IPS-11a (cell line): ENCODE measurements around the gene PMS2.
A peak's percentile ranks its signal among the peaks of the same experiment; 100 is the strongest.
"Not testable (repeated sequence)": the region's sequence is repeated elsewhere in the genome, so short reads cannot be mapped to it uniquely, and the experiment has no call there.

Source experiments
- H3K4me3 ChIP-seq: one replicate; pipeline ENCODE4 v1.5.1; 2013; ENCODE audit warnings: low read depth, low read length, control low read depth

Gene PMS2

DNA sequence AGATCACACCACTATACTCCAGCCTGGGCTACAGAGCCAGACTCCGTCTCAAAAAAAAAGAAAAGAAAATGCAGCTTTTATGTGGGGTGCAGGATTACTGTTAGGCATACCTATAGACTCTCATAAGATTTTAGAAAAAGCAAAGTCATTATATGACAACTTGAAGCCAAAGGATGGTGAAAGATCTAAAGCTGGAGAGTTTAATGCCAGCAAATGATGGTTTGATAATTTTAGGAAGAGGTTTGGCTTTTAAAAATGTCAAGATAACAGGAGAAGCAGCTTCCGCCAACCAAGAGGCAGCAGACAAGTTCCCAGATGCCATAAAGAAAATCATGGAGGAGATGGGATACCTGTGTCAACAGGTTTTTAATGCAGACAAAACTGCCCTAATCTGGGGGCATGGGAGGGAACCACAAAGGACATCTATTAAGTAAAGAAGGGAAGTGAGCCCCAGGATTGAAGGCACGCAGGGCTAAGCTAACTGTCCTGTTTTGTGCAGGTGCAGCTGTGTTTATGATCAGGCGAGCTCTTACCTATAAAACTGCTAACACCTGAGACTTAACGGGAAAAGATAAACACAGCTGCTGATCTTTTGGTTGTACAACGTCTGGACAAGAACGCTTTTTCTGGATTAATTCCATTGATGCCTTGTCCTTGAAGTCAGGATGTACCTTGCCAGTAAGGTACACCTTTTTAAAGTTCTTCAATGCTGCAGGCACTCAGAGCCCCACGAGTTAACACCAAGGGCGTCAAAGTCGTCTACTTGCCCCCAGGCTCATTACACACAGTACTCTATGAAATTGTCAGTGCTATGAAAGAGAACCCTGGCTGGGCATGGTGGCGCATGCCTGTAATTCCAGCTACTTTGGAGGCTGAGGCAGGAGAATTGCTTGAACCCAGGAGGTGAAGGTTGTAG lies 11.8 kb upstream of the PMS2 start:
- H3K4me3 ChIP-seq: no peak overlapping the region

DNA sequence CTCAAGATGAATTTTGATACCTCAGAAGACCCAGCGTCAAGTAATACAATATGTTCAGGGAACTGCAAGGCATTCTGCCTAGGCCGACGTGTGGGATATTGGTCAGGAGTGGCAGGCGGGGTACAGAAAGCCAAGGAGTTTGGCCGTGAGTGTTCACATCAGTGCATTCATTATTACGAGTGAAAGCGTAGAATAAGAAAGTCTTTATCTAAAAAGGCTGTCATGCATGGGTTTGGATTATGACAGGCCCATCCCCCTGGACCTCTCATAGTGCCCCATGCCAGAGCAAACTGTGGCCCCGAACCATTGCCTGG lies 7.8 kb upstream of the PMS2 start:
- H3K4me3 ChIP-seq: no peak overlapping the region

DNA sequence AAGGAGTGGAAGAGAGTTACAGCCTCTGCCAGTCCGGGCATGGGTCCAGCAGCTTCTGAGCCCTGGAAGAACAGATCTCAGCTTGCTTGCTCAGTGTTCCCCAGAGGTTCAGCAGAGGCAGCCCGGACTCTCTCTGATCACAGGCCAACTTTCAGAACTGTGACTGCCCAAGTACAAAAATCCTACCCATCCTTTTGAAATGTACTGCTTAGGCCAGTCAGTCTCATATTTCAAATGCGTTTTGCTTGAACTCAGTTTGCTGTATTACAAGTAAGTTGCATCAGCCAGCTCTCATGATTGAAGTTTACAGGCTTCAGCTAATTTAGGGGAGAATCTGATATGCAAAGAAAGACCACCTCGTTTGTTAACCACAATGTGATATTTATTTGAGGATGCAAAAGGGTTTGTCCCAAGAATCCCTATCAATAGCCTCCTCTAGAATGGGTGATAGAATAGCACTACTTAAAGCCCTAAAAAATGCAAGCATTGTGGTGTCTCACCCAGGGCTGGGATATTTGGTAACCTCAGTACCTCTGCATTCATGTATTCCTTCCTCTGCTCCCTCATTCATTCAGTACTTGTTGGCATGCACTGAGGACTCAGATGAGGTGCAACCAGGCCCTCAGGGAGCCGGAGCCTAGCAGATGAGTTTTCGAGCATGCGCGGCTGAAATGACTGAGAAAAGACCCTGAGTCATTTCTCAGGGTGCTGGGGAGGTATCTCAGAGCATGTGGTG lies 7.2 kb upstream of the PMS2 start:
- no peak overlapping the region for H3K4me3 ChIP-seq

DNA sequence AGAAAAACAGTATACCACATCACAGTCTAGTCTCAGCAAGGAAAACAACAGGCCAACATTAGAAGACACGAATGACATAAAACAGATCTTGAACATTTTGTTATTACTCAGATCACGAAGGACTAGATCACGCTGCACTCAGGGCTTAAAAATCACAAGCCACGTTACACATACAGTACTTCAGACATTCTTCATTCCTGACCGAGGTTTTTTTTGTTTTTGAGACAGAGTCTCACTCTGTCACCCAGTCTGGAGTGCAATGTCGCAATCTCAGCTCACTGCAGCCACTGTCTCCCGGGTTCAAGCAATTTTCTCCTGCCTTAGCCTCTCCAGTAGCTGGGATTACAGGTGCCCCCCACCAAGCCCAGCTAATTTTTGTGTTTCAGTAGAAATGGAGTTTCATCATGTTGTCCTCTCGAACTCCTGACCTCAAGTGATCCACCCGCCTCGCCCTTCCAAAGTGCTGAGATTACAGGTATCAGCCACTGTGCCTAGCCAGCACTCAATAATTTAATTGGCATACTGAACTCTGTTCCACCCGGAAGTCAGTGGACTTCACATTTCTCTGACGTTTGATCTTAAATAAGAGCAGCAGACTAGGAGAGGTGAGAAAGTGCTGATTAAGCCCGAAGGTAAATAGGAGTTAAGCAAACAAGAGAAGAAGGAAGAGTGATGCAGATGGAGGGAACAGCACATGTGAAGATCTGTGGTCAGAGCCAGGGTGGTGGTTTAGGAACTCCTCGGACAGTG lies 3.7 kb upstream of the PMS2 start:
- no peak overlapping the region for H3K4me3 ChIP-seq

DNA sequence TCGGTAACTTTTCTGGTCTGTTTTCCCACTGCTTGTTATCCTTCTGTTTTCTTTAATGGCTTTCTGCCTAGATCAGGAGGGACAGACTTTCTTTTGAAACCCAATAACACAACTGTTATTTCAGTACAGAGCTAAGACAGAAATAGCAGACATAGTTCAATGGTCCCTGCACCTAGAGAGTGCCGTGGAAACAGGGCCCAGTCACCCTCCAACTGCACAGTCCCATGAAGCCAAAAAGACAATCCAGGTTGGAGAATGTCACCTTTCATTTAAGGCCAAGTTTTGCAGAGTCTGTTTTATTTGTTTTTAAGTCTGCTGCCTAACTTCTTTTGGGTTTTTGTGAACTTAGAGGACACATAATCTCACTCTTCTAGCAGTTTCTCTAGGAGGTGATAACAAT lies 2.7 kb upstream of the PMS2 start:
- H3K4me3 ChIP-seq: no peak overlapping the region

DNA sequence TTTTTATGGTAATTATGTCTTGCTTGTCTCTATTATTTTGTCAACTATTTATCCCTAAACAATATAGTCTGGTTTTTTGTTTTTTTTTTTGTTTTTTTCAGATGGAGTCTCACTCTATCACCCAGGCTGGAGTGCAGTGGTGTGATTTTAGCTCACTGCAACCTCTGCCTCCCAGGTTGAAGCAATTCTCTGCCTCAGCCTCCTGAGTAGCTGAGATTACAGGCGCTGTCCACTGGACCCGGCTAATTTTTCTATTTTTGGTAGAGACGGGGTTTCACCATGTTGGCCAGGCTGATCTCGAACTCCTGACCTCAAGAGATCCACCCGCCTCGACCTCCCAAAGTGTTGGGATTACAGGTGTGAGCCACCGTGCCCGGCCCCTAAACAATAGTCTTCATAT lies 1.5 kb upstream of the PMS2 start:
- not testable (repeated sequence) for H3K4me3 ChIP-seq

DNA sequence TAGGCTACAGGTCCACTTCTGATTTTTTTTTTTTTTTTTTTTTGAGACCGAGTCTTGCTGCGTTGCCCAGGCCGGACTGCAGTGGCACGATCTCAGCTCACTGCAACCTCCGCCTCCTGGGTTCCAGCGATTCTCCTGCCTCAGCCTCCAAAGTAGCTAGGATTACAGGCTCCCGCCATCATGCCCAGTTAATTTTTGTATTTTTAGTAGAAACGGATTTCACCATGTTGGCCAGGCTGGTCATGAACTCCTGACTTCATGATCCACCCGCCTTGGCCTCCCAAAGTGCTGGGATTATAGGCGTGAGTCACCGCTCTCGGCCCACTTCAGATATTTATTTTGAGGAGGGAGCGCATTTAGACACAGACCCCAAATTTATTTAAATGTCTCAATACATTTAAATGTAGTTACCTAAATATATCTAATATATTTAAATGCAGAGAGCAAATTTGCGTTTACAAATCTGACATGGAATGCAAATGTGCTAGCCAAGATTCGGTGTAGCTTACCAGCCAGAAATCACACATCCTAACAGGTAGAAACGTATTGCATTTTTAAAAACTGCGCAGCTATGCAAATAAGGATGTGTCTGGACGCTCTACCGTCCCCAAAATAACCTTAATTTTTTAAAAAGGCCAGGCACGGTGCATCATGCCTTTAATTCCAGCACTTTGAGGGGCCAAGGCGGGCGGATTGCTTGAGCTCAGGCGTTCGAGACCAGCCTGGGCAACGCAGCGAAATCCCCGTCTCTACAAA lies 836 bp downstream of the PMS2 start:
- peak overlapping the region; percentile 86 for H3K4me3 ChIP-seq

DNA sequence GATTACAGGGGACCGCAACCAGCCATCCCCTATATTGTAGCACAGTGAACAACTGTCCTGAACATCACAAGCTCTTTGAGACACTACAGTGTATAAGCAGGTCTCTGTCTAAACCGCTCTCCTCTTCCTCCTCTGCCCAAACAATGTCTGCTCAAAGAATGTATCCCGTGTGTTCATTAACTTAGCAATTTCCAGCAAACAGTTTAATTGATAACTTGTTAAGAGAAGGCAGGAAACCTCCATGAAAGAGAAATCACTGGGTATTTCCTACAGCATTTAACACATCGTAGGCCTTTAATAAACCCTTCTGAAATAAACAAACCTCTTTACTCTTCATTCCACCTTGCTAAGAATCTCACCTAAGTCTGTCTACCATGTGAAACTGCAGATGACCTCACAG lies 1.5 kb downstream of the PMS2 start:
- no peak overlapping the region for H3K4me3 ChIP-seq

DNA sequence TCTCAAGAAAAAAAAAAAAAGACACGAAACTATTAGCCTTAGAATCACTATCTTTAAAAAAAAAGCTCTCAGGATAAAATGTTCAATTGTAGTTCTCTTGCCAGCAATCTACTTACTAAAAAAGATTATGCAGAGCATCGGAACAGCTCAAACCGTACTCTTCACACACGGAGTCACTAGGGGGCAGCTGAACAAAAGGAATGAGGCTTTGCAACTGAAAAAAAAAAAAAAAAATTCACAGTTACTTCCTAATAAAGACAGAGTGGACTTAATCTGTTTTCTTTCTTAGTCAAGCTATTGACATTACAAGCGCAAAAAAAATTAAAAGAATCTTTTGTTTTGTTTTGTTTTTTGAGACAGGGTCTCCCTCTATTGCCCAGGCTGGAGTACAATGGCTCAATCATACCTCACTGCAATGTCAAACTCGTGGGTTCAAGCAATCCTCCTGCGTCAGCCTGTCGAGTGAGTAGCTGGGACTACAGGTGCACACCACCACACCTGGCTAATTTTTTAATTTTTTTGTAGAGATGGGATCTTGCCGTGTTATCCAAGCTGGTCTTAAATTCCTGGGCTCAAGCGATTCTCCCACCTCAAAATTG lies 11.5 kb downstream of the PMS2 start:
- no peak overlapping the region for H3K4me3 ChIP-seq

DNA sequence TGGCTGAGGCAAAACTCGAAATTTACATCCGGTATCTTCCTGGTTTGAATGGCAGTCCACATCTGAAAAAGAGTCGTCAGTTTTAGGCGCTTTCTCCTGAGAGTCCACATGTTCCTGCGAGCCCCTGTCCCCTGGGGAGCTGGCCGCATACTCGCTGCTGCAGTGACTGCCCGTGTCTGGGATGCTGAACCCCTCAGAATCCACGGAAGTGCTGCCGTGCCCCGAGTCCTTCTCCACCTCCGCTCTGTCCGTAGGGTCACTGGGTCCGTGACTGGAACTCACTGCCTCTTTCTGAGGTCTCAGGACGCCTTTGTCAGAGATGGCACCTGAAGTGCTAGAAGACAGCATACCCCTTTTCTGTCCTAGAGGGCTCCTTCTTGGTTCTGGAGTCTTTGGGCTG lies 21.8 kb downstream of the PMS2 start:
- not testable (repeated sequence) for H3K4me3 ChIP-seq

DNA sequence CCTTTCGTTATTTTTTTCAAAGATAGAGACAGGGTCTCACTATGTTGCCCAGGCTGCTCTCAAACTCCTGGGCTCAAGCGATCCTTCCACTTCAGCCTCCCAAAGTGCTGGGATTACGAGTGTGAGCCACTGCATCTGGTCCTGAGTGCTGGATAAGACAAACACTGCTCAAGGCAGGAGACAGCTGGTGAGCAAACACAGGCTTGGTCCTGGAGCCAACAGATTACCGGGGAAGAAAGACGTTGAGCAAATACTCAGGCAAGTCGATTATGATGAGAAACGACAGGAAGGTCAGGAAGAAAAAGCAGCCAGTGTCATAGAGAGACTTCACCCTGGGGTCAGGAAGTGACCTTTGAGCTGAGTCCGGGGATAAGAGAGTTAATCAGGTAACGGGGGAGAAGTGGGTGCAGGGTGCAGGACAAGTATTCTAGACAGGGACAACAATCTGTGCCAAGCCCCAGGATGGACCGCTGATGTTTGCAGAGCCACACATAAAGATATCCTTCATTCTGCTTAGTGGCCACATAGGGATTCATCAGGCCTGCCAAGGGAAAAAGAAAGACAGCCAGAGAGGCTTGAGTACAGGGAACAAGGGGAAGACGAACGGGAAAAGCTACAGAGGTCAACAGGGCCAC lies 29.1 kb downstream of the PMS2 start:
- H3K4me3 ChIP-seq: not testable (repeated sequence)

DNA sequence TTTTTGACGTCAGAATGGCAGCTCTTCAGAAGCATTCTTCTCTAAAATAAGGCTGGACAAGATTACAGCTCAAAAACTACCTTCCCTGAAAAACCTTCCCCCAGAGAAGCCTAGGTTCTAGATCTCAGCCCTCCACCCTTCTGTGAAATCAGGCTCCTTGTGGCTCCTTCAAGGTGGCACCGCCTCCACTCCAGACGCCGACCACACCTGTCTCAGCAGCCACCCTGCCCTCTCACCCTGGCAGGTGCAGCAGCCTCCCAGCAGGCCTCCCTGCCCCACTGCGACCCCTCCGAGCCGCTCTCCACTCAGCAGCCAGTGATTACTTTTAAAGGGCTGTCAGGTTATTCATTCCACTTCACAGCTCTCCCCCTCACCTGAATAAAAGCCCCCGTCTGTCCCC lies 35.3 kb downstream of the PMS2 start:
- H3K4me3 ChIP-seq: not testable (repeated sequence)

DNA sequence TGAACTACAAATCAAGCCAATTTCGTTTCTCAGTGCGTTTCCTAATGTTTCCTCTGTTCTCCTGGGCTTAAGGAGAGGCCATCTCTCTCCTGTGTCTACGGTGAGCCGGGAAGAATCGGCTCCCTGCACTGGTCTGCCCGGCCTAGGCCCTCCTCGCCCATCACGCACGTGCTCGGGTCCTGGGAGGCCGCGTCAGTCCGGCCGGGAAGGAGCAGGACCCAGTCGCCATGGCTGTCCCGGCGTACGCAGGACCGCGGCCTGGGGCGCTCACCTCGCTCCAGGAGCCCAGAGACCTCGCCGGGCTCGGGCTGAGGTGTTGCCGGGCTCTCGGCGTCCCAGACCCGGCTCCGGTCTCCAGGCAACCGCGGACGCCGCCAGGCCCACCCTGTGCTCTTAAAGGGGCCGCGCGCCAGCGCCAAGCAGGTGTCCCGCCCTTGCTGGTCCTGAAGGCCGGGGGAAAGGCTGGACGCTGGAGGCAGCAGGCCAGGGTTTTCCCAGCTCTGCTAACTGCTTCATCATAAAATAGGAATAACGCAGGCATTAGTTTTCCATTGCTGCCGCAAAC lies 38.4 kb downstream of the PMS2 start, which contains the start of gene RSPH10B:
Gene RSPH10B (minus strand): TSS at position 343 of the 565 bp plus-strand sequence. CDS start 3,573 bp downstream, outside the sequence.
- not testable (repeated sequence) for H3K4me3 ChIP-seq

DNA sequence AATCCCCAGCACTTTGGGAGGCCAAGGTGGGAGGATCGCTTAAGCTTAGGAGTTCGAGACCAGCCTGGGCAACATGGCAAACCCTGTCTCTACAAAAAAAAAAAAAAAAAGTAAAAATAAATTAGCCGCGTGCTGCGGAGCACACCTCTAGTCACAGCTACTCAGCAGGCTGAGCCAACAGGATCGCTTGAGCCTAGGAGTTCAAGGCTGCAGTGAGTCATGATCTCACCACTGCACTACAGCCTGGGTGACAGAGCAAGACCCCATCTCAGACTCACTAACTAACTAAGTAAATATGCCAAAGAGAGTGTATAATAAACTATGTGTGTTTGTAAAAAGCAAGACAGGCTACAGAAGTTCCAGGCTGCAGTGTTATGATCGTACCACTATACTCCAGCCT lies 45.0 kb downstream of the PMS2 start:
- not testable (repeated sequence) for H3K4me3 ChIP-seq

DNA sequence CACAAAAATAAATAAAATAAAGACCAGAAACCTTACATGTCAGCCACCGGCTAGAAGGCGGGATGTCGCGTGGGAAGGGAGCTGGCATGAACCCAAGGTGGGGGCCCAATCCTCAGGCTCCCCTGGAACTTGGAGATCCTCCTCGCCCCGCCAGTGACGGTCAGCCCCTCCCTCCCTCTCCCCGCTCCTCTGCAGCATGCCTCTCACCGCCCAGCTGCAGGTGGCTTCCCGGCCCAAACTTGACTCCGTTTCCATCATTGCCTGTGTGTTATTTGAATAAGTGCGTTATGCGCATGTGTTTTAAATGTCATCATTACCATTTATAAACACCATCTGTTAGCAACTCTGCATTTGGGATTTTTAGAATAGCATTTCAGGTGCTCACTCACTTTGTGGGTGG lies 45.6 kb downstream of the PMS2 start:
- H3K4me3 ChIP-seq: not testable (repeated sequence)

DNA sequence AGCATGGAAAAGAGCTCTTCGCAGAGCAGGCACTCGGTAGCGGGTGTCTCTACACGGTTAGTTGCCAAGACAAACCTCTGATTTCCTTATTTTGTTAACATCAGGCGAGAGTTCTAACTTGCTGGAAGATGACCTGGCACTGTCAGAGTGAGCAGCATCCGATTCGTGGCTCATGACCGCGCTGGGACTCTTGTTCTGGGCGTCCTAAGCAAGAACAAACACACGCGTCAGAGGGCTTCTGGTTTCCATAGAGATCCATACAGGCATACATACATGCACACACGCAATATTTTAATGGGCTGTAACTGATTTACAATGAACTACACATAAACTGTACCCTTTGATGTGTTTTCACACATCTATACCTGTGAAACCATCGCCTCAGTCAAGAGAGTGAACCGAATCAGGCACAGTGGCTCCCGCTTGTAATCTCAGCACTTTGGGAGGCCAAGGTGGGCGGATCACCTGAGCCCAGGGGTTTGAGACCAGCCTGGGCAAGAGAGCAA lies 73.9 kb downstream of the PMS2 start:
- H3K4me3 ChIP-seq: not testable (repeated sequence)

DNA sequence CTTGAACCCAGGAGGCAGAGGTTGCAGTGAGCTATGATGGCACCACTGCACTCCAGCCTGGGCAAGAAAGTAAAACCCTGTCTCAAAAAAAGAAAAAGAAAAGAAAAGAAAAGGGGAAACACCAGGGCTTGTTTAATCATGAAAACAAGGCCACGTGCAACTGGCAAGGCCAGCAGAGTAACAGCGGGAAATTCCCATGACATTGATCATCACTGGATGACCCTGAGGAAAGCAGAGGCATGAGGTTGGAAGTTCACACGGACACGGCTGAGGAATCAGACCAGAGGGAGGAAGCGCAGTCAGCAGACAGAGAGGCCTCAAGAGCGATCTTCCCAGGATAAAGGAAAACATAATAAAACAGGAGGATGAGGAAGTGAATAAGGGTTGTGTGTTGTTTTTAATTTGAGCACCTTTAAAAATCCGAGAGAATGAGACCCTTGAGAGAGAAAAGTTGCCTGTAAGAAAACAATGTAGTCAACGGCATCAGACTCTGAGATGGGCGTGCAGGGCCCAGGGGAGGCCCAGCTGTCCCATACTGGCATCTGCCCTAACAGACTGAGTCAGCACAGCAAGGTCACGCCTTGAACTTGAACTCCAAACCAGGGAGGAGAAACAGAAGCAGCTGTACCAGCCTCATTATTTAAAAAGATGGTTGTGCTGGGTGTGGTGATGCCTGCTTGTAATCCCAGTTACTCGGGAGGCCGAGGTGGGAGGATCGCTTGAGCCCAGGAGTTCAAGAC lies 76.8 kb downstream of the PMS2 start:
- not testable (repeated sequence) for H3K4me3 ChIP-seq

DNA sequence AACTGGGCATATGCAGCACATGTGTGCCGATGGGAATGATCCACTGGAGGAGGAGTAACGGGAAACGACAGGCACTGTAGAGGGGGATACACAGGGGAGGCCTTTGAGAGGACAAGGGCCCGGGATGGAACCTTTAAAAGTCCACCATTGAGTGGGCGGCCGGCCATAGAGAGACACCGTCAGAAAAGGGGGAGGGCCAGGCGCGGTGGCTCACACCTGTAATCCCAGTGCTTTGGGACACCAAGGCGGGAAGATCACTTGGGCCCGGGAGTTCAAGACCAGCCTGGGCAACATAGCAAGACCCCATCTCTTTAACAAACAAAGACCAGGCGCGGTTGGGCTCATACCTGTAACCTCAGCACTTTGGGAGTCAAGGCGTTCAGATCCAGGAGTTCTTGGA lies 77.6 kb downstream of the PMS2 start:
- H3K4me3 ChIP-seq: not testable (repeated sequence)

DNA sequence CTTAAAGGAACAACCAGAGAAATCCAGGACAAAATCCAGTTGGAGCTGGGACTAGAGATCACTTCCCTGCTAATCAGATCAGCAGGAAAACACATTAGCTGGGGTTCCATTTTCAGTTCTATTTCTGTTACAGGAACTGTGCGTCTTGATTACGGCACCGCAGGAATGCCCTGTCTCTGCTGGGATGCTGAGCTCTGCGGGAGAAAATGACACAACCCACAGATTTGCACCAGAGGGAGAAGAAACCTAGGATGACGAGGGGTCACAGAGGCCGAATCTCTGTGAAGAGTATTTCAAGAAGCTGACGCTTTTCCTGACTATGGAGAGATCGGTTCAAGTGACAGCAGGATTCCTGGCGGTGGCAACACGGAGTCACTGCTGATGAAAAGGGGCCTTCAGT lies 78.6 kb downstream of the PMS2 start:
- not testable (repeated sequence) for H3K4me3 ChIP-seq
